HEK293 (cell line): Measurements from ENCODE around the gene FOXC1.

ENCODE experiments used
- ATF2 ChIP-seq: fragments of 450-650 bp; formaldehyde crosslinking; IDR thresholded peaks from 2 replicates; pipeline ENCODE4 v1.5.1; 2016; ENCODE audit warnings: missing biosample characterization, missing genetic modification characterization, low read depth
- BCL6B ChIP-seq: fragments of 450-650 bp; formaldehyde crosslinking; IDR thresholded peaks from 2 replicates; pipeline ENCODE4 v1.5.1; 2017; ENCODE audit warnings: missing biosample characterization, missing genetic modification characterization
- GLIS1 ChIP-seq: fragments of 450-650 bp; formaldehyde crosslinking; IDR thresholded peaks from 2 replicates; pipeline ENCODE4 v1.5.1; 2016; ENCODE audit warnings: missing biosample characterization, missing genetic modification characterization
- KLF16 ChIP-seq: fragments of 450-650 bp; formaldehyde crosslinking; IDR thresholded peaks from 2 replicates; pipeline ENCODE4 v1.5.1; 2017; ENCODE audit warnings: missing biosample characterization, missing genetic modification characterization
- PRDM10 ChIP-seq: fragments of 450-650 bp; formaldehyde crosslinking; IDR thresholded peaks from 2 replicates; pipeline ENCODE4 v1.5.1; 2016; ENCODE audit warnings: missing biosample characterization, missing genetic modification characterization
- SP2 ChIP-seq: fragments of 450-650 bp; formaldehyde crosslinking; IDR thresholded peaks from 2 replicates; pipeline ENCODE4 v1.5.1; 2016; ENCODE audit warnings: missing biosample characterization, missing genetic modification characterization
- TRIM28 ChIP-seq: IDR thresholded peaks from 2 replicates; pipeline ENCODE4 v1.6.1; 2011; ENCODE audit warnings: low read length, control low read depth, borderline replicate concordance
- WT1 ChIP-seq: fragments of 450-650 bp; formaldehyde crosslinking; IDR thresholded peaks from 2 replicates; pipeline ENCODE4 v1.5.1; 2016; ENCODE audit warnings: missing biosample characterization, missing genetic modification characterization
- ZBTB48 ChIP-seq: fragments of 450-650 bp; formaldehyde crosslinking; IDR thresholded peaks from 2 replicates; pipeline ENCODE4 v1.5.1; 2016; ENCODE audit warnings: missing biosample characterization, missing genetic modification characterization
- ZBTB49 ChIP-seq: fragments of 450-650 bp; formaldehyde crosslinking; IDR thresholded peaks from 2 replicates; pipeline ENCODE4 v1.5.1; 2016; ENCODE audit warnings: missing biosample characterization, missing genetic modification characterization, low read depth
- ZNF132 ChIP-seq: fragments of 450-650 bp; formaldehyde crosslinking; IDR thresholded peaks from 2 replicates; pipeline ENCODE4 v1.5.1; 2017; ENCODE audit warnings: missing biosample characterization, missing genetic modification characterization, borderline replicate concordance
- ZNF148 ChIP-seq: fragments of 450-650 bp; formaldehyde crosslinking; IDR thresholded peaks from 2 replicates; pipeline ENCODE4 v1.5.0; 2017; ENCODE audit warnings: missing biosample characterization, missing genetic modification characterization, borderline replicate concordance
- ZNF2 ChIP-seq: fragments of 450-650 bp; formaldehyde crosslinking; IDR thresholded peaks from 2 replicates; pipeline ENCODE4 v1.5.1; 2016; ENCODE audit warnings: missing biosample characterization, missing genetic modification characterization
- ZNF274 ChIP-seq, 2 experiments: fragments of 200-500 bp in 1 of 2; fragments of 450-650 bp in 1 of 2; sonication (Bioruptor generic) in 1 of 2; formaldehyde crosslinking in 1 of 2; IDR thresholded peaks; 2 replicates each; pipeline versions ENCODE4 v1.5.1 to v1.6.1; 2014 to 2016; ENCODE audit warnings: borderline replicate concordance in 1 of 2, inconsistent platforms in 1 of 2, low read length in 1 of 2, missing biosample characterization in 1 of 2, missing genetic modification characterization in 1 of 2
- ZNF280D ChIP-seq: fragments of 450-650 bp; formaldehyde crosslinking; IDR thresholded peaks from 2 replicates; pipeline ENCODE4 v1.5.1; 2016; ENCODE audit warnings: missing biosample characterization, missing genetic modification characterization
- ZNF311 ChIP-seq: fragments of 450-650 bp; formaldehyde crosslinking; IDR thresholded peaks from 2 replicates; pipeline ENCODE4 v1.5.1; 2017; ENCODE audit warnings: missing biosample characterization, missing genetic modification characterization, borderline replicate concordance
- ZNF426 ChIP-seq: fragments of 450-650 bp; formaldehyde crosslinking; IDR thresholded peaks from 2 replicates; pipeline ENCODE4 v1.5.1; 2017; ENCODE audit warnings: missing biosample characterization, missing genetic modification characterization, mild to moderate bottlenecking, inconsistent platforms, moderate library complexity
- ZNF449 ChIP-seq: fragments of 450-650 bp; formaldehyde crosslinking; IDR thresholded peaks from 2 replicates; pipeline ENCODE4 v1.5.1; 2017; ENCODE audit warnings: missing biosample characterization, mild to moderate bottlenecking, missing genetic modification characterization, moderate library complexity
- ZNF501 ChIP-seq: fragments of 450-650 bp; formaldehyde crosslinking; IDR thresholded peaks from 2 replicates; pipeline ENCODE4 v1.5.1; 2016; ENCODE audit warnings: missing biosample characterization, missing genetic modification characterization
- ZNF549 ChIP-seq: fragments of 450-650 bp; IDR thresholded peaks from 2 replicates; pipeline ENCODE4 v1.5.1; 2018; ENCODE audit warnings: missing biosample characterization, missing genetic modification characterization, mild to moderate bottlenecking, inconsistent platforms, moderate library complexity
- ZNF585B ChIP-seq: fragments of 450-650 bp; formaldehyde crosslinking; IDR thresholded peaks from 2 replicates; pipeline ENCODE4 v1.5.1; 2016; ENCODE audit warnings: missing biosample characterization, missing genetic modification characterization
- ZNF654 ChIP-seq: fragments of 450-650 bp; formaldehyde crosslinking; IDR thresholded peaks from 2 replicates; pipeline ENCODE4 v1.5.1; 2016; ENCODE audit warnings: low read depth, missing biosample characterization, missing genetic modification characterization
- ZSCAN16 ChIP-seq: fragments of 450-650 bp; formaldehyde crosslinking; IDR thresholded peaks from 2 replicates; pipeline ENCODE4 v1.5.1; 2016; ENCODE audit warnings: missing biosample characterization, missing genetic modification characterization

FOXC1 gene

GRCh38 chr6:1630771-1631217 lies 21.1 kb downstream of the FOXC1 start (continued):
- TF ChIP-seq ZNF280D (tag by site-specific recombination) (peak; percentile 74), ZNF449 (tag by site-specific recombination) (peak; percentile 19; the same call in 1 of the 2 replicates), BCL6B (tag by site-specific recombination) (no peak), ZNF654 (no peak; the same call in 1 of the 2 replicates), ZNF426 (no peak), ZBTB49 (no peak), ZNF132 (tag by site-specific recombination) (no peak), SP2 (tag by site-specific recombination) (peak; percentile 20), WT1 (tag by site-specific recombination) (peak; percentile 79), ZNF501 (tag by site-specific recombination) (no peak), PRDM10 (peak; percentile 87), ZNF585B (tag by site-specific recombination) (no peak), ATF2 (tag by site-specific recombination) (peak; percentile 87), ZNF311 (tag by site-specific recombination) (no peak), ZNF148 (tag by site-specific recombination) (no peak), ZNF2 (tag by site-specific recombination) (peak; percentile 74; the same call in 1 of the 2 replicates), ZNF549 (tag by site-specific recombination) (no peak), KLF16 (tag by site-specific recombination) (no peak), GLIS1 (tag by site-specific recombination) (peak; percentile 96), TRIM28 (peak; percentile 89), ZBTB48 (0 out of 2 replicates have a peak, but pooled peaks have one; percentile 17), ZNF274 (IDR thresholded peaks at IDR 0.05; ENCODE audit: low read length) (no peak), ZNF274 (tag by site-specific recombination; IDR thresholded peaks at IDR 0.05; ENCODE audit: borderline replicate concordance) (no peak), ZSCAN16 (tag by site-specific recombination) (peak; percentile 83)
